ENCODE measurements around the gene EGR1. TPM values are rescaled to one million over a fixed set of nuclear protein-coding genes. Genes with fewer than 3 reads are reported as not detected.

EGR1 gene
- total RNA-seq, 1 experiment from 2014 or later, result 1.9 TPM

- no peaks in the 10 kb centered on the region for H3K4me1 ChIP-seq (ENCODE audit: insufficient read depth, low read length)
- H3K36me3 ChIP-seq (ENCODE audit: low read depth, low read length), result no peaks in the 10 kb centered on the region
- H3K27me3 ChIP-seq (ENCODE audit: low read length), result no peaks in the 10 kb centered on the region
- H3F3A ChIP-seq (ENCODE audit: low read length, unreplicated experiment), result no peaks in the 10 kb centered on the region
- H3K4me2 ChIP-seq (ENCODE audit: low read length), result no peak overlapping the region
- ATAC-seq (no peak), DNase-seq (no peak)
- TF ChIP-seq EZH2 (IDR thresholded peaks at IDR 0.05; ENCODE audit: low read length, unreplicated experiment) (no peak), CTCF (conservative IDR thresholded peaks at IDR 0.05; ENCODE audit: low read depth, low read length) (no peak), EZH2phosphoT487 (IDR thresholded peaks at IDR 0.05; ENCODE audit: borderline replicate concordance, low read length) (no peak)
- no peaks in the 10 kb centered on the region for H3K9me3 ChIP-seq (ENCODE audit: low read length)
- no TSS peak for BruUV-seq (replicated peaks)
- H2AFZ ChIP-seq (ENCODE audit: low read length), result no peak overlapping the region
- ChIA-PET POLR2A (ENCODE audit: unreplicated experiment) (no interaction called here), CTCF (interaction anchor here (1.5 kb wide), 1 partner anchor 56 kb away, joined by 12 read pairs; no protein-coding TSS in a partner anchor)
- no peak overlapping the region for H3K4me3 ChIP-seq (ENCODE audit: low read length)
- H3K9ac ChIP-seq (ENCODE audit: low read length), result no peak overlapping the region
- no peak overlapping the region for H3K27ac ChIP-seq (ENCODE audit: low read length)
- H3K79me2 ChIP-seq (ENCODE audit: low read length), result no peaks in the 10 kb centered on the region
- intact Hi-C loops (cut with micrococcal nuclease), result loop anchor here (1.0 kb wide), 1 partner anchor 55 kb away; no protein-coding TSS in a partner anchor
- H3K9me2 ChIP-seq (replicated peaks; ENCODE audit: low read length), result no peaks in the 10 kb centered on the region
- no peaks in the 10 kb centered on the region for H4K20me1 ChIP-seq (ENCODE audit: low read length)
Observed at GRCh38 chr5:138448481-138449398, 16.5 kb upstream of the EGR1 start.

- H3K27me3 ChIP-seq (ENCODE audit: low read length), result no peaks in the 10 kb centered on the region
- H3K9me2 ChIP-seq (replicated peaks; ENCODE audit: low read length), result no peaks in the 10 kb centered on the region
- no peaks in the 10 kb centered on the region for H3K4me1 ChIP-seq (ENCODE audit: insufficient read depth, low read length)
- ChIA-PET POLR2A (ENCODE audit: unreplicated experiment) (no interaction called here), CTCF (interaction anchor here (0.6 to 1.5 kb wide), 2 partner anchors 55 to 736 kb away, joined by 5 to 12 read pairs; no protein-coding TSS in a partner anchor)
- H3K27ac ChIP-seq (ENCODE audit: low read length), result no peak overlapping the region
- peak overlapping the region; percentile 48; the same call in 1 of the 2 replicates for H3K4me2 ChIP-seq (ENCODE audit: low read length)
- BruUV-seq (replicated peaks), result no TSS peak
- H2AFZ ChIP-seq (ENCODE audit: low read length), result peak overlapping the region; percentile 75
- H3K79me2 ChIP-seq (ENCODE audit: low read length), result no peaks in the 10 kb centered on the region
- peak overlapping the region; percentile 17; the same call in 1 of the 2 replicates for H3K4me3 ChIP-seq (ENCODE audit: low read length)
- no peaks in the 10 kb centered on the region for H3F3A ChIP-seq (ENCODE audit: low read length, unreplicated experiment)
- H4K20me1 ChIP-seq (ENCODE audit: low read length), result no peaks in the 10 kb centered on the region
- DNase-seq (peak; percentile 85), ATAC-seq (peak; percentile 97)
- TF ChIP-seq EZH2phosphoT487 (IDR thresholded peaks at IDR 0.05; ENCODE audit: borderline replicate concordance, low read length) (no peak), CTCF (conservative IDR thresholded peaks at IDR 0.05; ENCODE audit: low read depth, low read length) (peak; percentile 82)
- intact Hi-C loops (cut with micrococcal nuclease), result loop anchor here (1.0 to 5.0 kb wide), 2 partner anchors 54 to 98 kb away; no protein-coding TSS in a partner anchor
- no peak overlapping the region for H3K9ac ChIP-seq (ENCODE audit: low read length)
- no peaks in the 10 kb centered on the region for H3K9me3 ChIP-seq (ENCODE audit: low read length)
- no peaks in the 10 kb centered on the region for H3K36me3 ChIP-seq (ENCODE audit: low read depth, low read length)
Observed at GRCh38 chr5:138449501-138450239, 15.6 kb upstream of the EGR1 start.
